Posterior cingulate gyrus (tissue), 11 donors: ENCODE data around the gene GPR179.
"Not testable (repeated sequence)": the region's sequence is repeated elsewhere in the genome, so short reads cannot be mapped to it uniquely, and the experiment has no call there.

Experiments
- DNase-seq, 10 donors: peaks; one replicate each; pipeline versions ENCODE4 v3.0.0 to v3.0.0-alpha.2; 2020 to 2021; ENCODE audit warnings: mixed read lengths in 3 of 10
- intact Hi-C: fragments of 100-400 bp; cut with DNase I; formaldehyde crosslinking; loops from one replicate; pipeline ENCODE4 v1.15.1; 2023

The GPR179 gene

GRCh38 chr17:38326996-38327792 is 16.6 kb downstream of the GPR179 start:
- intact Hi-C loops = no loop called here
- DNase-seq = peak in 3 of 10 donors; percentile 15 to 63 (median 35)

- intact Hi-C loops = no loop called here
- DNase-seq = peak in 1 of 10 donors; percentile 35
These were observed 18.4 kb downstream of the GPR179 start for GRCh38 chr17:38325221-38325851.

DNA sequence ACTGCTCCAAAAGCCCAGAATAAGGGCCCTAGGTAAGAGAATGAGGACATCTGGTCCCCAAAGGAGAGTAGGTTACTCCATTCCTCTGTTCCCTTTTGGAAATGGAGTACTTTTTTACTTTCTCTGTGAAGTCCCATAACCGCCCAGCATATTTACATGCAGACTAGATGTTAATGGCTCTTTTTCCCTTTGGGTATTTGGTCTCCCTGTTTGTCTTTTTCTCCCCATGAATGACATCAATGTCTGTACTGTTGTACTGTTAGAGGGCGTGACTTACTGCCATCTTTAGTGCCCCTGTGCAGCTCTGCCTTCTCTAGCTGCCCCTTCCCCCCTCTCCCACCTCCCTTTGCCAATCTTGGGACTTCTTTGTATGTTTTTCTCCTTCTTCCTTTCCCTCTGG is 19.0 kb downstream of the GPR179 start:
- intact Hi-C loops = no loop called here
- no peak for DNase-seq

DNA sequence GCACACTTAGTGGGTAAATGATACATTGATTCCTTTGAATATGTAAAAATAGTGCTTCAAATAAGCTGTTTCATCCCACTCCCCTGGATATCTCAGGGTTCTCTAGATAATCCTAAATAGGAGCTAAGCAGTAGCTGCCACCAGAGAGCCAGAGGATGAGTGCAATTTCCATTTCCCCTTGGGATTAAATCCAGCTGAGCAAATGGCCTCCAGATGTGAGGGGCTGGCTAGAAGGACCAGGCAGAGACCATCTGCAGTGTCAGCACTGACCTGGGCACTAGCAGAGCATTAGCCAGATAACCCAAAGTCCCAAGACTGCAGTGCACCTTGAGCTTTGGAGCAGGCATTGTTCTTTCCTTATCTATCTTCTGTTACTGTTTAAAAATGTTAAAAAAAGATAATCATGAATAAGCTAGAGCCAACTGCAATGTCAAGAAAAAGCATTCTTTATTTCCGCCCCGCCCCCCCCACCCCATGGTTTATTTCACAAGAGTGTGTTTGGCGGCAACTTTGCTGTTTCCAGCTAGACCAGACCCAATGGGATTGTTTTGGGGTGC is 19.5 kb downstream of the GPR179 start:
- intact Hi-C loops = no loop called here
- no peak for DNase-seq

- intact Hi-C loops = no loop called here
- DNase-seq = no peak
These were observed 20.9 kb downstream of the GPR179 start for GRCh38 chr17:38322897-38323296.

GRCh38 chr17:38322156-38322779 is 21.5 kb downstream of the GPR179 start:
- DNase-seq = peak in 8 of 10 donors; percentile 49 to 94 (median 68)
- intact Hi-C loops = no loop called here

- intact Hi-C loops = no loop called here
These were observed 23.3 kb downstream of the GPR179 start for GRCh38 chr17:38320482-38320881.

DNA sequence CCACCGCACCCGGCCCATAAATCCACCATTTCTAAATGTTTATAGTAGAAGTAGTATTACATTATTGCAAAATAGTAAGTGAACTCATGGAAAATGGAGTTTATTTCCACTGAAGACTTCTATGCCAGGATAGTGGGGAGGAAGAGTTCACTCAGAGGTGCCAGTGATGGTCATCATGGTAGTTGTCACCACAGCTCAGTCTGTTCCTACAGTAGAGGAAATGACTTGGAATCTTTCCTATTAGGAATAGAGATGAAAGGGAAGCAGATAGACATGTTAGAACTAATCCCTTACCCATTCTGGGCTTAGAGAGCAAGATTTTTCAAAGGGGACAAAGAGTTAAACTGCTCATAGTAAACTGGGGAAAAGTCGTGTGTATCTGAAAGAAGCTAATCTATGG is 26.7 kb downstream of the GPR179 start:
- DNase-seq = no peak
- intact Hi-C loops = no loop called here

More at GRCh38 chr17:38320482-38320881, 23.3 kb downstream of the GPR179 start:
- no peak for DNase-seq

GRCh38 chr17:38315497-38315896 is 28.3 kb downstream of the GPR179 start:
- no peak for DNase-seq
- intact Hi-C loops = no loop called here

DNA sequence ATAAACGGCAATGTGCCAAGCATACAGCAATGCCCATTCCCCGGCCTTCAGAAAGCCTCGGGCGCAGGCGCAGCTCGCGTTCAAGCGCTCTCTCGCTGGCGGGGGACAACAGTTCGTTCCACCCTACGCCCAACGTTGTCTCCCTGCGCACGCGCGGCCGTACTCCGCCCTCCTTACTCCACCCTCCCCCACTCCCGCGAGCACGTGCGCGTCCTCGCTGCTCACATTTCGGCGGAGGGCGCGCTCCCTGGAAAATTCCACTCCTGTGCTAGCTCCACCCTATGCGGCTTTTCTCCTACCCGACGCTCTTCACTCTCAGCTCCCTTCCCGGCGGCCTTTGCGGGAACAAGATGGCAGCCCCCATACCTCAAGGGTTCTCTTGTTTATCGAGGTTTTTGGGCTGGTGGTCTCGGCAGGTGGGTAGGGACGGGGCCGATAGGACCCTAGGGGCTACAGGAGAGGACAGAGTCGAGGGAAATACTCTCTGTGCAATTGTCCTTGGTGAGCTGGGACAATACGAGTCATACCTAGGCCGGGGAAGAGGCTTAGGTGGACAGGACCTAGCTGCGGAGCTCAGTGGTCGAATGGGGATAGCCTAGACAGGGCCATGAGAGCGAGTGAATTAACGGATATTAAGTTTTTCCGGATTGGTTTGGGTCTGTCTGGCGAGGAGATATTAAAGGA is 46.8 kb downstream of the GPR179 start, which contains the start of gene MRPL45:
Gene MRPL45, plus strand, starts transcription at position 335 of the 684 bp plus-strand sequence. Its CDS starts 16 bp downstream, at position 351.
- intact Hi-C loops = not testable (repeated sequence)
- DNase-seq = peak; percentile 94 to 99 (median 96)

DNA sequence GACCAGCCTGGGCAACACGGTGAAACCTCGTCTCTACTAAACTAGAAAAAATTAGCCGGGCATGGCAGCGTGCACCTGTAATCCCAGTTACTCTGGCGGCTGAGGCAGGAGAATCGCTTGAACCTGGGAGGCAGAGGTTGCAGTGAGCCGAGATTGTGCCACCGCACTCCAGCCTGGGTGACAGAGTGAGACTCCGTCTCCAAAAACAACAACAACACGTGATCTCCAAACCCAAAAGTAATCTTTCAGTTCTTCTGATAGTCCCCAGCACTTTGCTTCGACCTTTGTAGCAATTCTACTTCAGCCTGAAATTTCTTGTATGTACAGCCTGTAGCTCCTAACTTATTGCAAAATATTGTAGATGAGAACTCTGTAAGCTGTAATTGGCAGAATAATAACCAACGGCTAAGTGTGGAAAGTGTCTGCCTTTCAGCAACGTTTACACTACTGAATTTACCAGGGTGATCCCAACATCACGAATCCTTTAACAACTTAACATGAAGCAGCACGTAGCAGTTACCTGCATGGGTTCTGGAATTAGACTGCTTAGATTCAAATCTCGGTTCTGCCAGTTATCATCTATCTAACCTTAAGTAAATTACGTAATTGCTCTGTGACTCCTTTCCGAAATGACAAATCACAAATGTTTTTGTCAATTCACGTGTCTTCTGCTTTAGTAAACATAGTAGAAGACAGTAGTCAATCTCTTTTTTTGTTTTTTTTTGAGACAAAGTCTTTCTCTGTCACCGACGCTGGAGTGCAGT is 48.0 kb downstream of the GPR179 start:
- intact Hi-C loops = not testable (repeated sequence)
- DNase-seq = peak in 1 of 10 donors; percentile 4

- intact Hi-C loops = not testable (repeated sequence)
These were observed 54.0 kb downstream of the GPR179 start for GRCh38 chr17:38289760-38290159.

DNA sequence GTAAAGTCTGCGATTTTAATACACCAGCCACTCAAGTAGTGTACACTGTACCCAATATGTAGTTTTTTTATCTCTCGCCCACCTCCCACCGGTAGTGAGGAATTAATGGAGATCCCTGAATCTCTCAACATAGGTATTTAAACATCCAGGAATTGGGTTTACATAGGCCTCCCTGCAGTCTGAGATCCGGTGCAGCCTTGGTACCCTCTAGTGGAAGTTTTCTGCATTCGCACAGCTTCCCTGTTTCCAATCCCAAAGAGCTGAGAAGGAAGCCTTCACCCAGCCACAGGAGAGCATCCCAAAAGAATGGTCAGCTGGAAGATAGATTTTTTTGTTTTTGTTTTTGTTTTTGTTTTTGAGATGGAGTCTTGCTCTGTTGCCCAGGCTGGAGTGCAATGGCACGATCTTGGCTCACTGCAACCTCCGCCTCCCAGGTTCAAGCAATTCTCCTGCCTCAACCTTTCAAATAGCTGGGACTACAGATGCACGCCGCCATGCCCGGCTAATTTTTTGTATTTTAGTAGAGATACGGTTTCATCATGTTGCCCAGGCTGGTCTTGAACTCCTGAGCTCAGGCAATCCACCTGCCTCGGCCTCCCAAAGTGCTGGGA is 55.4 kb downstream of the GPR179 start:
- intact Hi-C loops = not testable (repeated sequence)
- peak in 2 of 10 donors; percentile 8 to 52 for DNase-seq

More at GRCh38 chr17:38289760-38290159, 54.0 kb downstream of the GPR179 start:
- not testable (repeated sequence) for DNase-seq

GRCh38 chr17:38286501-38287091 is 57.2 kb downstream of the GPR179 start:
- intact Hi-C loops = not testable (repeated sequence)
- DNase-seq = peak in 1 of 10 donors; percentile 66

DNA sequence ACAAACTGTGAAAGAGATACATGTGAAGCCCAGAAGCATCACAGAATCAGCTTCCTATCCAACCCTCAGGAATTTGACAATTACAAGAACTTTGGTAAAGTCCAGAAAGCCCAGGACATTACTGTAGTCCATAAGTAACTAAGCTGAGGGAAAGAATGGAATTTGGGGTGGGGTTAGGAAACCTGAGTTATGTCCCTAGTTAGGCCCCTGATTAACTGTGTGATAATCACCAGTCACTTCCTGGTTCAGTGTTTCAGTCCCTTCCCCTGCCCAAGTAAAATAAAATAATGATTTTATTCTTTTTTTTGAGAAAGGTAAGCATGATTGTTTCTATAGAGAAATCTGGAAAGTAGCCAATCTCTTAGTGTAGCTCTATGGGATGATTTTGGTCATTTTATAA is 57.8 kb downstream of the GPR179 start:
- not testable (repeated sequence) for DNase-seq

More for the DNA sequence above, 57.8 kb downstream of the GPR179 start:
- intact Hi-C loops = not testable (repeated sequence)
